Measurements from ENCODE around the gene GLTPD2.

GLTPD2 gene

GRCh38 chr17:4772235-4772613, 16.5 kb upstream of the GLTPD2 start:
- DNase-seq, result no peak

- DNase-seq, result no peak
These were observed 10.6 kb upstream of the GLTPD2 start for GRCh38 chr17:4777969-4778760.

GRCh38 chr17:4780325-4780955, 8.3 kb upstream of the GLTPD2 start:
- no peak for DNase-seq

GRCh38 chr17:4782652-4783051, 6.1 kb upstream of the GLTPD2 start:
- DNase-seq, result no peak

- no peak for DNase-seq
These were observed 3.3 kb upstream of the GLTPD2 start for GRCh38 chr17:4785311-4786105.

- DNase-seq, result no peak
These were observed 2.7 kb upstream of the GLTPD2 start, which contains the start of gene VMO1 for GRCh38 chr17:4786106-4786511. Gene VMO1, minus strand, starts transcription at chr17:4786364. Its CDS starts 12 bp downstream, at chr17:4786352.

- DNase-seq, result no peak
These were observed 2.2 kb upstream of the GLTPD2 start for GRCh38 chr17:4786516-4786915.

- no peak for DNase-seq
These were observed 481 bp upstream of the GLTPD2 start for GRCh38 chr17:4788159-4788806.

GRCh38 chr17:4789701-4789950, 862 bp downstream of the GLTPD2 start:
- DNase-seq, result no peak

- DNase-seq, result peak; percentile 81
These were observed 1.4 kb downstream of the GLTPD2 start for GRCh38 chr17:4789951-4790704.

GRCh38 chr17:4790705-4791088, 1.9 kb downstream of the GLTPD2 start:
- DNase-seq, result no peak

- no peak for DNase-seq
These were observed 6.4 kb downstream of the GLTPD2 start for GRCh38 chr17:4795168-4795567.

GRCh38 chr17:4796552-4796920, 7.8 kb downstream of the GLTPD2 start:
- peak; percentile 31 for DNase-seq

- no peak for DNase-seq
These were observed 11.9 kb downstream of the GLTPD2 start for GRCh38 chr17:4800462-4801196.

- no peak for DNase-seq
These were observed 13.5 kb downstream of the GLTPD2 start, which contains the start of gene C17orf114 for GRCh38 chr17:4802228-4802627. Gene C17orf114, minus strand, starts transcription at chr17:4802328.

- DNase-seq, result peak; percentile 43
These were observed 17.7 kb downstream of the GLTPD2 start for GRCh38 chr17:4806456-4806776.

- peak; percentile 75 for DNase-seq
These were observed 18.2 kb downstream of the GLTPD2 start, which contains the start of gene PLD2 for GRCh38 chr17:4806777-4807604. Gene PLD2, plus strand, starts transcription at chr17:4807152. Its CDS starts 621 bp downstream, at chr17:4807773.

GRCh38 chr17:4807605-4808377, 19.0 kb downstream of the GLTPD2 start:
- DNase-seq, result no peak

GRCh38 chr17:4808378-4808767, 19.6 kb downstream of the GLTPD2 start:
- DNase-seq, result no peak

- DNase-seq, result no peak
These were observed 22.0 kb downstream of the GLTPD2 start for GRCh38 chr17:4810696-4811290.

Data from NCI-H1105 treated with DMSO at 0.1 percent for 48 hours (cell line).